ENCODE results near the gene CFTR.
A peak's percentile ranks its signal among the peaks of the same experiment; 100 is the strongest.
"Not testable (repeated sequence)": the region's sequence is repeated elsewhere in the genome, so short reads cannot be mapped to it uniquely, and the experiment has no call there.

CFTR gene

DNA sequence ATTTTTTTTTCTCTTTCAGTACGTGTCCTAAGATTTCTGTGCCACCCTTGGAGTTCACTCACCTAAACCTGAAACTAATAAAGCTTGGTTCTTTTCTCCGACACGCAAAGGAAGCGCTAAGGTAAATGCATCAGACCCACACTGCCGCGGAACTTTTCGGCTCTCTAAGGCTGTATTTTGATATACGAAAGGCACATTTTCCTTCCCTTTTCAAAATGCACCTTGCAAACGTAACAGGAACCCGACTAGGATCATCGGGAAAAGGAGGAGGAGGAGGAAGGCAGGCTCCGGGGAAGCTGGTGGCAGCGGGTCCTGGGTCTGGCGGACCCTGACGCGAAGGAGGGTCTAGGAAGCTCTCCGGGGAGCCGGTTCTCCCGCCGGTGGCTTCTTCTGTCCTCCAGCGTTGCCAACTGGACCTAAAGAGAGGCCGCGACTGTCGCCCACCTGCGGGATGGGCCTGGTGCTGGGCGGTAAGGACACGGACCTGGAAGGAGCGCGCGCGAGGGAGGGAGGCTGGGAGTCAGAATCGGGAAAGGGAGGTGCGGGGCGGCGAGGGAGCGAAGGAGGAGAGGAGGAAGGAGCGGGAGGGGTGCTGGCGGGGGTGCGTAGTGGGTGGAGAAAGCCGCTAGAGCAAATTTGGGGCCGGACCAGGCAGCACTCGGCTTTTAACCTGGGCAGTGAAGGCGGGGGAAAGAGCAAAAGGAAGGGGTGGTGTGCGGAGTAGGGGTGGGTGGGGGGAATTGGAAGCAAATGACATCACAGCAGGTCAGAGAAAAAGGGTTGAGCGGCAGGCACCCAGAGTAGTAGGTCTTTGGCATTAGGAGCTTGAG, at the start of gene CFTR:
Gene CFTR, plus strand, starts transcription at position 801 of the 830 bp plus-strand sequence. CDS start 70 bp downstream, outside the sequence.
- DNase-seq = no peak

GRCh38 chr7:117435475-117436043, 44.3 kb upstream of the CFTR start:
- DNase-seq = no peak

DNA sequence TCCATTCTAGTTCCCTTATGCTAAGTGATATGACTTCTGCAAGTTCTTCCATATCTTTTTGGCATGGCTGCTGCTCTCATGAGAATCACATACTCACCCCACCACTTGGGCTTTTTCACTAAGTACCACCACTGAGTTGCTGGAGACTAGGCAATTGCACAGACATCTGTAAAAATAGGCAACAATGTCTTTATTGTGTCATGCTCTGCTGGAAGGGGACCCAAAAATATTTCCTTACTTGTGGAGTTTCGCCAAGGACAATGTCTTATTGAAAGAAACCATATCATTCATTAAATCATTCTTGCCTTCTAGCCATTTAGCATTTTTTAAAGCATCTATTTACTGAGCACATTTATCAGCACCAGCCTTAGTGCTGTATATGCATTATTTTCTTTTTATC, 35.2 kb upstream of the CFTR start:
- DNase-seq = no peak

- no peak for DNase-seq
These were observed 34.6 kb upstream of the CFTR start for GRCh38 chr7:117445206-117445605.

- DNase-seq = no peak
These were observed 33.5 kb upstream of the CFTR start for GRCh38 chr7:117446220-117446815.

DNA sequence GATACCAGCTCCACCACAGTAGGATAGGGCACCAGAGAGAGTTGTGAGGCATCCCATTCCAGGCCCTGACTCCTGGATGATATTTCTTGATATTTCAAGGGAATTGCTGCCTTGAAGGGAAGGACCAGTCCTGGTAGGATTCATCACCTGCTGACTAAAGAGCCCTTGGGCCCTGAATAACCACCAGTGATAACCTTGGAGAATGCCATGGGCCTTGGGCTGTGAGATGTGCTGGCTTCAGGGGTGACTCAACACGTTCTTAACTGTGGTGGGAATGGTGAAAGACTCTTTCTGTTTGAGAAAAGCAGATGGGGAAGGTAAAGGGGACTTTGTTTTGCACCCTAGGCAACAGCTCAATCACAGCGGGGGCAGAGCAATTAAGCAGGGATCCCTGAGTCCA, 31.2 kb upstream of the CFTR start:
- no peak for DNase-seq

DNA sequence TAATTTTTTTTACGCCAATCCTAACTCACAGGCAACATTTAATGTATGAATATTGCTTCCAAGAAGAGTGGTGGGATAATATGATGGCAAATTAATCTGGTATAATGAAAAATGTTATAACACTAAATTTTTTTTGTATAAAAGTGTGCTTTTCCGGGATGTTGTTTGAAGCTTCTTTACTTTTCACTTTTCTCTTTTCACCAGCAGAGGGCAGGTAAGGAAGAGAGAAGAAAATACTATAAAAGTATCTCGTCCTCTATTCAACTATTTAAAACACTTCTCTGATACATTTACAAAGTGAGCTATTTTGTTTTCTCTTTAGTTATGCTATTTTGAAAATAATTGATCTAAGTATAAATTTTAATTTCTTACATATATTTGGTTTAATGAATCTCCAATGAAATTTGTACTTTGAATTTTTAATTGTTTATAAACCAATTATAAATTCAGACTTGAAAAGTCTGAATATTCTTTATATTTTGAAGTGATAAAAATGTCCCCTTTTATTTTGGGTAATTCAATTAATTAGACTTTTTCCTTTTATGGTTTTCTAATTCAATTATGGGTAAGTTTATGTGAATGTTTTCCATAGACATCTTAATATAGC, 20.7 kb upstream of the CFTR start:
- peak; percentile 34 for DNase-seq

DNA sequence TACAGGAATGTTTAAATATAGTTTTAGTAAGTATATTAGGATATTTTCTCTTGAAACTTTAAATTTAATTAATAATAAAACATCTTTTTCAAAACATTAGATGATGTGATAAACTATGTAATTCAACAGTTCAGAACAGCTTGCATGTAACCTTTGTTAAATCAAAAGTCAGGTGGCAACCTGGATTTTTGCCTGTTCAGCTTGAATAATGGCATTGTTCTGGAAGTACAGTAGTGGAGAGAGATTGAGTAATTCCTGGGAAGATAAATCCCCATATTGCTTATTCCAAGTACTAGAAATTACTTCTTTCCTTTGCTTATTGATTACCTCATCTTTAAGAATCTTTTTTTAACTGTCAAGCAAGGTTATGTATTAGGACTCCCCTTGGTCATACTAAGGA, 20.1 kb upstream of the CFTR start:
- DNase-seq = no peak

DNA sequence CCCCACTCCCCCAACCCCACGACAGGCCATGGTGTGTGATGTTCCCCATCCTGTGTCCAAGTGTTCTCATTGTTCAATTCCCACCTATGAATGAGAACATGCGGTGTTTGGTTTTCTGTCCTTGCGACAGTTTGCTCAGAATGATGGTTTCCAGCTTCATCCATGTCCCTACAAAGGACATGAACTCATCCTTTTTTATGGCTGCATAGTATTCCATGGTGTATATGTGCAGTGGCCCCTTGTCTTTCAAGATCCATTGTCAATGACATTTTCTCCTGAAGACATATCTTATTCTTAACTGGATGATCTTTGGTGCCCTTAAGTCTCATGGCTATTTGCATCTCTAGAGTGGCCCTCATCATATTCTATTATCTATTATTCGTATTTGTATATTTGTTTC, 19.0 kb upstream of the CFTR start:
- not testable (repeated sequence) for DNase-seq

DNA sequence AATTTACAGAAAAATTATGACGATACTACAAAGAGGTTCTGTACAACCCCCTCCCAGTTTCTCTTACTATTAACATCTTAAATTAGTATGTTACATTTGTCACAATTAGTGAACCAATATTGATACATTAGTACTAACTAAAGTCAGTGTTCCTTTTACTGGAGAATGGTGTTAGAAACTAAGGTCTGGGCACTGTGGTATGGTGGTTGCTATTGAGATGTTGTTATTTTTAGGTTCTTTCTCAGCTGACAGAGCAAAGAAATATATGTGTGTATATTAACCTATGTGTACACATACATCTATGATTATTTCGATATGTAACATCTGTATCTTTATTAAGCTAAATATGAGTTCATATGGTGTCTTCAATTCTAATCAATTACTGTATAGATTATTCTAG, 11.7 kb upstream of the CFTR start:
- no peak for DNase-seq

GRCh38 chr7:117470777-117471176, 9.0 kb upstream of the CFTR start:
- DNase-seq = peak; percentile 49

DNA sequence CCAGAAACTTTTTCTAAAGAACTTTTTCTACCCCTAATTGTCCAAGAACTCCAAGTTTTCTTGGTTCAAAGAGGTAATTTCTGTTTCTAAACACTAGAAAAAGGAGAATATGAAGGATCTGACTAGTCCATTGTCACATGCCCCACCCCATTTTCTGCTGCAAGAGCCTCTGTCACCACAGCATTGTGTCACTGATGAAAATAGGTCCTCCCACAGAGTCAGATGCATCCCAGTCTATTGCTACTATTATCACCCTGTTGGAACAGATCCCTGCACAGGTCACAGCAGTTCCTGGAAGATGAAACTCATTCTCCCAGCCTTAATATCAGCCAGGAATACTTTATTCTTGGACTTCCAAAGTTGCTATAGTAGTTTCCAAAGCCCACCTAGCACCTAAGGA, 7.5 kb upstream of the CFTR start:
- DNase-seq = peak; percentile 72

DNA sequence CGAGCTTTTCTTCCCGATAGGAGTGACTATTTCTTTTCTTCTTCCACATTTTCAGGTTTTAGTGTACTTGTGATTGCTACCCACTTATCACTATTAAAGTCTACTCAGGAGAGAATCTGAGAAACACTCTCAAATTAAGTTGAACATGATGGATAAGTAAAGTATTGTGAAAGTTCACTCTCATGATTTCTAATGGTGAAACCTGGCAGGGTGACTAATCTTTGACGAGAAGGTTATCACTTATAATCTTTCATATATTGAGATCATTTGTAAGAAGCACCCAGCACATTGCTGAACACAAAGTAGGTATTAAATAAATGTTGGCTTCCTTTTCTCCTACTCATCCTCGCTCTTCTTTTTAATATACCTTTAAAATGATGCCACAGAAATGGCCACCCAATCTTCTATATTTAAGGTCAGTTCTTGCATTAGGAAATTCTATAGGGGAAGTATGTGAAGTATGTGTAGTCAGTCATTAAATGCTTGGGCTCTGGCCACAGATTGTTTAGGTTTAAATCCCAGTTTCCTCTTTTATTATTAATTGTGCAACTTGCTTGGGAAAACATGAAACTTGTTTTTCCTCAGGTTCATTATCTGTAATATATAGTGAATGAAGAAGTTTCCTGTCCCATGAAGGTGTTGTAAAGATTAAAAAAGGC, 3.1 kb upstream of the CFTR start:
- peak; percentile 26 for DNase-seq

GRCh38 chr7:117478836-117479224, 995 bp upstream of the CFTR start:
- DNase-seq = no peak

DNA sequence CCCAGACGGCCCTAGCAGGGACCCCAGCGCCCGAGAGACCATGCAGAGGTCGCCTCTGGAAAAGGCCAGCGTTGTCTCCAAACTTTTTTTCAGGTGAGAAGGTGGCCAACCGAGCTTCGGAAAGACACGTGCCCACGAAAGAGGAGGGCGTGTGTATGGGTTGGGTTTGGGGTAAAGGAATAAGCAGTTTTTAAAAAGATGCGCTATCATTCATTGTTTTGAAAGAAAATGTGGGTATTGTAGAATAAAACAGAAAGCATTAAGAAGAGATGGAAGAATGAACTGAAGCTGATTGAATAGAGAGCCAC, 184 bp downstream of the CFTR start:
- no peak for DNase-seq

GRCh38 chr7:117480978-117481377, 1.2 kb downstream of the CFTR start:
- no peak for DNase-seq

DNA sequence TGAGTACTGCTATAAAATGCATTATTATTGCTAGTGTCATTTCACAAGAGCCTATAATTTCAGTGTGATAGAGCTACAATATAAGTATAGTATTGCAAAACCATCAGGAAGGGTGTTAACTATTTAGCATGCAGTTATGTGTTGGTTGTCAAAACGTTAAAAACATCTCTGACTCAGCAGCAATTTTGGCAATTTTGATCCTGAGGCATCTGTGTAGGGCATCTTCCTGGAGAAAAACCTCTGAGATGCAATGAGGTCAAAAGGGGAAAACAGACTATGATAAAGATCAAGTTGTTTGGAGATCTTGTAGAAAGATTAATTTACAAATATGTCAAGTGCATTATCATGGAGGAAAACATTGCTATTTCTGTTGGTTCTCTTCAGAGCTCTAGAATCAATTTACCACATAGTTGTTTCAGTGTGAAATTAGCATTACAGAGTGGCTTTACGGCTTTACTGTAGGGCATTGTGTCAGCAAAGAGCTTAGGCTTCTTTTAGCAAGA, 5.3 kb downstream of the CFTR start:
- DNase-seq = no peak

DNA sequence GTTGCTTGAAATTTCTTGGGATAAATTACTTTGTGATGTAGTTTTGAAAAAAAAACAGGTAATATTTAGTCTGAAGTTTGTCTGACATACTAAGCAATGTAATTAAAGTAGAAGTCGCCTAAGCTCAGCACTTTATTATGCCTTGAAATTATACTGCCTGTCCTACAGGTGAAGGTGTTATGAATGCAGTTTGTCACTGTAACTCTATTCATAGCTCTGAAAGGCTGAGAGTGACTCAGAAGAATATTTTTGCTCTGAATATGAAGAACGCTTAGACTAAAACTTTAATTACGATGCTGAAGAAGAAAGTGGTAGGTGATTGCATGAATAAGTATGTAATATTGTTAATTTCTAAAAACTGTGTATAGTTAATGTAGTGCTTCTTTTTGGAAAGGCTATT, 9.2 kb downstream of the CFTR start:
- no peak for DNase-seq

GRCh38 chr7:117489430-117489829, 9.6 kb downstream of the CFTR start:
- no peak for DNase-seq

DNA sequence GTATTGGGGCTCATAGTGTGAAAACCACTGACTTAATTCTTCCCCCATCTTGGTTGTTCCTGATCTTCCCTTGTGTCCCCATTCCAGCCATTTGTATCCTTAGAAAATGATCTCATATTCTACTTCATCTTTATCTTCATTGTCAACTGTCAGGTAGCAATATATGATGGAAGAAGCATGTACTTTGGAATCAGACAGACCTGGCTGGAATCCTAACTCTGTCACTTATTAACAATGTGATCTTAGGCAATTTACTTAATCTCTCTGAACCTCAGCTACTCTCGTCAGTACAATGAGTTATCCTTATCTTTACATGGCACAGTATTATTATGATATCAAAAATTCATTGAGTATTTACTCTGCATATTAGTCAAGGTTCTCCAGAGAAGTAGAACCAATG, 10.1 kb downstream of the CFTR start:
- no peak for DNase-seq

DNA sequence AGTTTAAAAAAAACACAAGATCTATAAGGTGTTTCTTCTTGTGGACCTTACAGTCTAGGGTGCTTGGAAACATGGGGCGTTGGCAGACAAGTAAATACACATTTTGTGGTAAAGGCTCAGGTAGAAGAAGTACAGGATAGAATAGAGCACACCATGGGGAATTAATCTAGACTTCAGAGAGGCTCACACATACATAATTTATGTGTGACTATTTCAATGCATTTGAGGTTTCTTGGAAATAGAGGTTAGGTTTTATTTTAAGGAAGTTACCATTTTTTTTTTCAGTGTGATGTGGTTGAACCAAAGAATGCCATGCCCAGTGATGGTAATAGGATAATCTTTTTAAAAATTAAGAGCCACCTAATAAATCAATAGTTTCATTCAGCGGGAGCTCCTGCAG, 12.8 kb downstream of the CFTR start:
- no peak for DNase-seq

- DNase-seq = peak; percentile 6
These were observed 13.6 kb downstream of the CFTR start for GRCh38 chr7:117493460-117493859.

DNA sequence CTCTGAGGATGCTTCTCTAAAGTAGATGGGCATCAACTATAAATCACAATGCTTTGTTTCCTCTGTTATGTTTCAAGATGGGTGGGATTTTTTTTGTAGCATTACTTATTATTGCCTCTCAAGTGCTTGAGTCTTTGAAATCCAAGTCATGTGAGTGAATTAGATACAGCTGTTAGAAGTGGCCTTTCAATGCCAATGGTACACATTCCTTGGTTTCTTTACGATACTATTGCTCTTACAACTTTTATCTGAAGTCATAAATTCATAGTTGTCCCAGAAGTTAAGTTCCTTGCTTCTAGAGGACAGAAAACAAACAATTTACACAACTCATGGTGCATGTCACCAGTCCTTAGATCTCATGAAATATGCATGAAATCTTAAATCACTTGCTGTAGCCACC, 15.5 kb downstream of the CFTR start:
- no peak for DNase-seq

Data from inflammatory macrophage treated with lipopolysaccharide for 4 hours (primary cell).